Heart left ventricle (tissue), 16 donors: ENCODE measurements around the gene HPGD. TPM values are rescaled to one million over a fixed set of nuclear protein-coding genes. Genes with fewer than 3 reads are reported as not detected.

Experiments
- ATAC-seq, 4 donors: fragments of 200-7000 bp; cut with Tn5 transposase; one replicate each; pipeline ENCODE4 v1.9.1; 2020 to 2022; ENCODE audit warnings: moderate library complexity in 4 of 4, mild to moderate bottlenecking in 3 of 4, moderate number of reproducible peaks in 1 of 4
- DNase-seq, 5 donors: peaks; one replicate each; pipeline ENCODE4 v3.0.0-alpha.2; 2020
- H3K27ac ChIP-seq, 12 donors: fragments of 200-600 bp; sonication (generic) in 4 of 12; one replicate each; pipeline versions ENCODE4 v1.5.0 to v1.8.0; 2016 to 2022; ENCODE audit warnings: mild to moderate bottlenecking in 2 of 12
- H3K27me3 ChIP-seq, 9 donors: fragments of 200-600 bp; sonication (generic) in 2 of 9; one replicate each; pipeline versions ENCODE4 v1.5.1 to v1.8.0; 2016 to 2022; ENCODE audit warnings: mild to moderate bottlenecking in 3 of 9
- H3K36me3 ChIP-seq, 9 donors: fragments of 200-600 bp; sonication (generic) in 2 of 9; one replicate each; pipeline versions ENCODE4 v1.5.0 to v1.8.0; 2018 to 2022; ENCODE audit warnings: mild to moderate bottlenecking in 2 of 9
- H3K4me1 ChIP-seq, 12 donors: fragments of 200-600 bp; sonication (generic) in 4 of 12; one replicate each; pipeline versions ENCODE4 v1.5.0 to v1.8.0; 2016 to 2022; ENCODE audit warnings: mild to moderate bottlenecking in 3 of 12
- H3K4me3 ChIP-seq, 12 donors: fragments of 200-600 bp; sonication (generic) in 4 of 12; one replicate each; pipeline versions ENCODE4 v1.5.0 to v1.8.0; 2017 to 2022; ENCODE audit warnings: mild to moderate bottlenecking in 9 of 12, moderate library complexity in 4 of 12
- H3K9me3 ChIP-seq, 12 donors: fragments of 200-600 bp; sonication (generic) in 4 of 12; one replicate each; pipeline versions ENCODE4 v1.5.0 to v1.8.0; 2016 to 2022; ENCODE audit warnings: mild to moderate bottlenecking in 1 of 12
- POLR2A ChIP-seq, 2 donors: fragments of 450-650 bp; IDR thresholded peaks; one replicate each; pipeline ENCODE4 v1.6.1; 2017; ENCODE audit warnings: antibody characterized with exemption in 2 of 2, mild to moderate bottlenecking in 2 of 2, moderate library complexity in 2 of 2
- WGBS, 4 donors: extraction: QIAGEN DNeasy Blood & Tissue Kit in 2 of 4; methylation state at CpG; one replicate each; pipeline versions ENCODE4 v1.1.5 to v1.1.7; 2013 to 2018; 5-methylcytosine and 5-hydroxymethylcytosine counted together
- intact Hi-C, 10 donors: fragments of 100-400 bp; cut with DNase I; formaldehyde crosslinking; loops; one replicate each; pipeline versions ENCODE4 v1.11.1 to v1.14.2; 2022
- polyA plus RNA-seq, 2 donors: library from polyadenylated mRNA; stranded (reverse); fragments of 200-250 nt; gene quantifications; one replicate each; pipeline ENCODE4 v1.2.3, GENCODE V29; 2013
- total RNA-seq, 9 donors: library from RNA; depleted of rRNA in 2 of 9; stranded (reverse); fragments of >200 nt in 2 of 9; fragmentation: NEBNext Ultra II Directional in 3 of 9; extraction: Animal tissue kit (Norgen Biotek cat#: 25700) in 3 of 9; gene quantifications; one replicate each; pipeline versions ENCODE4 v1.1.0 to v1.2.4, GENCODE V29; 2016 to 2023
- TF ChIP-seq, protein P1 (sequence below), 12 donors: fragments of 200-600 bp; sonication (generic) in 4 of 12; IDR thresholded peaks; one replicate each; pipeline versions ENCODE4 v1.5.0 to v1.8.0; 2018 to 2022; ENCODE audit warnings: antibody characterized with exemption in 12 of 12, mild to moderate bottlenecking in 5 of 12
- donor health status: ischemic (EF 13 %, LVEDD 7.1; RV severe dilation, severe dysfunction).
- donor health status: healthy with polysubstance abuse.
- donor health status: DM: no; HTN: yes; CAD: no.
- donor health status: DM: no; HTN: no; CAD: no.
- donor health status: ischemic (EF 25% LVEDD 6.9; RV normal size, moderate dysfunction).
- donor health status: ischemic (EF 25% LVEDD 5.7; RV mildly dilated, moderate dysfunction).
- donor health status: healthy.
- donor health status: DM: yes; HTN: yes; CAD: no.
- donor health status: ischemic (EF 35%, LVEDD 5.7; RV mildly dilated, moderate dysfunction).
- donor health status: nonischemic (EF 11% LVEDD 7.7; RV severe dilation, severe dysfunction).
- donor health status: DM: yes; HTN: yes; CAD: no.
- donor health status: PGD.
- donor health status: ischemic (EF 29% LVEDD 5.4; RV normal size, mild dysfunction).
- donor health status: nonischemic (EF 23%, LVEDD 6.1; RV moderate dilation, normal function).

The HPGD gene
- total and polyA plus RNA-seq, 11 donors: 0.29 to 4.7 (median 0.91) TPM

DNA sequence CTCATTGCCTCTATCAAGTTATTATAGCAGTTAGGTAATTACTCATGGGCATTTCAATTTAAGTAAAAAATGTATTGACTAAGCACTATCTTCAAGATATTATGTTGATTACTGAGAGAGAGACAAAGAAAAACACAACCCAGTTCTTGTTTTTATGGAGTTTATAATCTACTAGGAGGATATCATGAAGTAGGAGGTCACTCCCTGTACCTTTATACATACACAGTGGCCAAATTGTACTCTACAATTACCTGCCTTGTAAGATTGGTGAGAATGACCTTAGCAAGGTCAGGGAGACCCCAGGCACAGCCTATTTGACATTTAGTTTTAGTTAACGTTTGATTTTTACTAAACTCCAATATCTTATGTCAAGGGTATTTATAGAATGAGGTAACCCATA, 5.5 kb downstream of the HPGD start:
- no peak for ATAC-seq
- H3K9me3 ChIP-seq: no peaks in the 10 kb centered on the region
- TF ChIP-seq, protein P1, sequence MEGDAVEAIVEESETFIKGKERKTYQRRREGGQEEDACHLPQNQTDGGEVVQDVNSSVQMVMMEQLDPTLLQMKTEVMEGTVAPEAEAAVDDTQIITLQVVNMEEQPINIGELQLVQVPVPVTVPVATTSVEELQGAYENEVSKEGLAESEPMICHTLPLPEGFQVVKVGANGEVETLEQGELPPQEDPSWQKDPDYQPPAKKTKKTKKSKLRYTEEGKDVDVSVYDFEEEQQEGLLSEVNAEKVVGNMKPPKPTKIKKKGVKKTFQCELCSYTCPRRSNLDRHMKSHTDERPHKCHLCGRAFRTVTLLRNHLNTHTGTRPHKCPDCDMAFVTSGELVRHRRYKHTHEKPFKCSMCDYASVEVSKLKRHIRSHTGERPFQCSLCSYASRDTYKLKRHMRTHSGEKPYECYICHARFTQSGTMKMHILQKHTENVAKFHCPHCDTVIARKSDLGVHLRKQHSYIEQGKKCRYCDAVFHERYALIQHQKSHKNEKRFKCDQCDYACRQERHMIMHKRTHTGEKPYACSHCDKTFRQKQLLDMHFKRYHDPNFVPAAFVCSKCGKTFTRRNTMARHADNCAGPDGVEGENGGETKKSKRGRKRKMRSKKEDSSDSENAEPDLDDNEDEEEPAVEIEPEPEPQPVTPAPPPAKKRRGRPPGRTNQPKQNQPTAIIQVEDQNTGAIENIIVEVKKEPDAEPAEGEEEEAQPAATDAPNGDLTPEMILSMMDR (IDR thresholded peaks at IDR 0.05): no peak
- no peak for TF ChIP-seq POLR2A (IDR thresholded peaks at IDR 0.05)
- 82 to 91% (median 86%) methylated on average over 1 of the region's 1 CpG for WGBS, 4 donors
- peaks cover 0 to 27% (median 2%) of the 10 kb centered on the region in 12 donors for H3K4me1 ChIP-seq
- intact Hi-C loops: no loop called here
- H3K4me3 ChIP-seq: no peak overlapping the region
- H3K27me3 ChIP-seq: peaks cover 0 to 8% (median 0%) of the 10 kb centered on the region in 9 donors
- no peaks in the 10 kb centered on the region for H3K36me3 ChIP-seq
- DNase-seq: no peak
- H3K27ac ChIP-seq: no peak overlapping the region

DNA sequence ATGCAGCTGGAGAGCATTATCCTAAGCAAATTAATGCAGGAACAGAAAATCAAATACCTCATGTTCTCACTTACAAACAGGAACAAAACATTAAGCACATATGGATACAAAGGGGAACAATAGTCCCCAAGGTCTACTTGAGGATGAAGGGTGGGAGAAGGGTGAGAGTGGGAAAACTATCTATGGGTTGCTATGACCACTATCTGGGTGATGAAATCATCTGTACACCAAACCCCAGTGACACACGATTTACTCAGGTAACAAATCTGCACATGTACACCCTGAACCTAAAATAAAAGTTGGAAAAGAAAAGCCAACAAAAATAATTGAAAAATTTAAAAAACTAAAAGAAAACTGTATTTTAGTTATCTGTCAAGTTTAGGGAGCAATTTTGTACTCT, 5.9 kb downstream of the HPGD start:
- Histone ChIP-seq H3K36me3 (no peaks in the 10 kb centered on the region), H3K4me1 (peaks cover 0 to 22% (median 0%) of the 10 kb centered on the region in 12 donors), H3K9me3 (no peaks in the 10 kb centered on the region), H3K27ac (no peak overlapping the region), H3K4me3 (no peak overlapping the region), H3K27me3 (peaks cover 0 to 5% (median 0%) of the 10 kb centered on the region in 9 donors)
- 46 to 66% (median 54%) methylated on average over 1 of the region's 1 CpG for WGBS, 4 donors
- TF ChIP-seq, protein P1 (IDR thresholded peaks at IDR 0.05): no peak
- no peak for TF ChIP-seq POLR2A (IDR thresholded peaks at IDR 0.05)
- DNase-seq (no peak), ATAC-seq (no peak)
- intact Hi-C loops: no loop called here

DNA sequence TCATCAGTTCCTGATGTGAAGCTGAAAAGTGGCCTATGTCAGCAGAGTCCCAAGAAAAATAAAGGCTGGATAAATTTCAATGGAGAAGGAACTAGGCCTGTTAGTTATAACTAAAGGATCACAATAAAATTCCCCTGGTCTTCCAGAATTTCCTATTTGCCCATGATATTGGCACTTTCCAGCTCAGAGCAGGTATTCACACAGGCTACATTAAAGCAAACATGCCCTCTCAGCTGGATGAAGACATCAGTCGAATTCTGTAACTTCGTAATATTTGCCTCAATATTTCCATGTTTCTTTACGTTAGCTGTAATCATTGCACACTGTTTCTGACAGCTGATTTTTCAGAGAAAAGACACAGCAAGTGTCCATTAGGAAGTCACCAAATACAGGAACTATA, 9.5 kb downstream of the HPGD start:
- TF ChIP-seq POLR2A (IDR thresholded peaks at IDR 0.05): no peak
- TF ChIP-seq, protein P1 (IDR thresholded peaks at IDR 0.05): no peak
- Histone ChIP-seq H3K27me3 (no peaks in the 10 kb centered on the region), H3K9me3 (no peaks in the 10 kb centered on the region), H3K4me1 (peaks cover 0 to 6% (median 0%) of the 10 kb centered on the region in 12 donors), H3K4me3 (no peak overlapping the region), H3K36me3 (no peaks in the 10 kb centered on the region), H3K27ac (no peak overlapping the region)
- intact Hi-C loops: no loop called here
- 57 to 74% (median 62%) methylated on average over 3 of the region's 3 CpGs for WGBS, 4 donors
- ATAC-seq: no peak
- no peak for DNase-seq

DNA sequence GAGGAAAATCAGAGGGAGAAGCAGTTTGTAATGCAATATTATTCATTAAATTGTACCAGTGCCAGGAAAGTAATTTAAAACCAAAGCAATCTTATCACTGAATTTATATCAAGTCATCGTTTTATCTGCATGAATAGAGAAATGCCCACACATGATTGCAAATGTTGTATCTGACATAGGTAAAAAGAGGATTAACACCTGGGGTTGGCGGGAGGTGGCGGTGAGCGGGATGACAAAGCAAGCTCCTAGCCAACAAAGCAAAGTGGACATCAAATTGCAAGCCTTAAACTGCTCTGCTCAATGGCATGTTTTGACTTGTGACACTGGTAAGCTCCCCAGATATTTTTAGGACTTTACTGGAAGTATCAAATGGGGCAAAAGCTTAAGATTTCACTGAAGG, 16.4 kb downstream of the HPGD start:
- DNase-seq: no peak
- 78 to 85% (median 83%) methylated on average over 4 of the region's 4 CpGs for WGBS, 4 donors

More for the DNA sequence above, 16.4 kb downstream of the HPGD start:
- no peak for ATAC-seq
- TF ChIP-seq, protein P1 (IDR thresholded peaks at IDR 0.05): no peak
- TF ChIP-seq POLR2A (IDR thresholded peaks at IDR 0.05): no peak
- H3K4me1 ChIP-seq: no peaks in the 10 kb centered on the region
- H3K36me3 ChIP-seq: no peaks in the 10 kb centered on the region
- no peaks in the 10 kb centered on the region for H3K27me3 ChIP-seq
- H3K4me3 ChIP-seq: no peak overlapping the region
- intact Hi-C loops: no loop called here
- H3K9me3 ChIP-seq: no peaks in the 10 kb centered on the region
- H3K27ac ChIP-seq: no peak overlapping the region
